K562 (cell line): Measurements from ENCODE around the gene SENP3. TPM values are rescaled to one million over a fixed set of nuclear protein-coding genes. Genes with fewer than 3 reads are reported as not detected.

Experiments used
- ARID4B ChIP-seq: sonication (generic); formaldehyde crosslinking; IDR thresholded peaks from 2 replicates; pipeline ENCODE4 v1.8.0; 2022; ENCODE audit warnings: mild to moderate bottlenecking, missing genetic modification reagents
- MECOM ChIP-seq: fragments of 250-450 bp; sonication (Bioruptor Pico); IDR thresholded peaks from 2 replicates; pipeline ENCODE4 v1.8.0; 2022; ENCODE audit warnings: inconsistent platforms
- PHTF2 ChIP-seq: fragments of 250-450 bp; sonication (Bioruptor Pico); IDR thresholded peaks from 2 replicates; pipeline ENCODE4 v1.5.0; 2021; ENCODE audit warnings: mild to moderate bottlenecking
- RAD21 ChIP-seq, 2 experiments: fragments of 250-450 bp in 1 of 2; fragments of 450-650 bp in 1 of 2; sonication (Bioruptor Pico) in 1 of 2; formaldehyde crosslinking in 1 of 2; IDR thresholded peaks in 1 of 2; conservative IDR thresholded peaks in 1 of 2; 2 replicates each; pipeline versions ENCODE4 v1.4.0 to v1.8.0; 2020 to 2022; ENCODE audit warnings: mild to moderate bottlenecking in 2 of 2, moderate library complexity in 1 of 2
- SRSF7 ChIP-seq: fragments of 200-400 bp; formaldehyde crosslinking; optimal IDR thresholded peaks from 2 replicates; pipeline ENCODE3; 2017; ENCODE audit warnings: mild to moderate bottlenecking, low read depth, low read length
- USF1 ChIP-seq: sonication (generic); formaldehyde crosslinking; IDR thresholded peaks from 2 replicates; pipeline ENCODE4 v1.9.0; 2022; ENCODE audit warnings: mild to moderate bottlenecking, missing genetic modification reagents
- ZNF324 ChIP-seq: fragments of 250-450 bp; sonication (Bioruptor Pico); IDR thresholded peaks from 2 replicates; pipeline ENCODE4 v1.4.0; 2020; ENCODE audit warnings: mild to moderate bottlenecking
- ZNF444 ChIP-seq: fragments of 250-450 bp; sonication (Bioruptor Pico); IDR thresholded peaks from 2 replicates; pipeline ENCODE4 v1.4.0; 2020; ENCODE audit warnings: mild to moderate bottlenecking, moderate library complexity
- polyA plus RNA-seq, 8 experiments: library from polyadenylated mRNA; depleted of rRNA in 4 of 8; stranded (reverse) in 5 of 8; unstranded in 3 of 8; fragments of >200 nt; fragmentation: Nextera tagmentation in 2 of 8; fragmentation: Illumina TruSeq in 1 of 8; extraction: Ambion mirVana in 2 of 8; extraction: Trizol in 1 of 8; gene quantifications; 2 replicates each; pipeline versions ENCODE4 v1.2.1 to v1.2.3, GENCODE V29; 2011 to 2014; ENCODE audit warnings: inconsistent platforms in 1 of 8, missing spikeins in 1 of 8
- total RNA-seq, 7 experiments: library from RNA; depleted of rRNA in 6 of 7; stranded (reverse); fragments of >200 nt in 6 of 7; fragmentation: Illumina TruSeq in 2 of 7; extraction: Trizol in 2 of 7; gene quantifications; 2 replicates each; pipeline versions ENCODE4 v1.2.1 to v1.2.3, GENCODE V29; 2011 to 2021; ENCODE audit warnings: low replicate concordance in 1 of 7
- TF ChIP-seq, protein P1 (sequence below), 2 experiments: fragments of 450-650 bp; IDR thresholded peaks; 2 replicates each; pipeline ENCODE4 v1.6.1; 2016

SENP3 gene
- total and polyA plus RNA-seq, 9 of the 15 experiments (the other 6 are each of a cell fraction or from before 2014, with no cell fraction given) = 0.63 to 102 (median 78.8) TPM

GRCh38 chr17:7561589-7562207 lies at the start of gene SENP3 (continued):
- TF ChIP-seq, protein P1, sequence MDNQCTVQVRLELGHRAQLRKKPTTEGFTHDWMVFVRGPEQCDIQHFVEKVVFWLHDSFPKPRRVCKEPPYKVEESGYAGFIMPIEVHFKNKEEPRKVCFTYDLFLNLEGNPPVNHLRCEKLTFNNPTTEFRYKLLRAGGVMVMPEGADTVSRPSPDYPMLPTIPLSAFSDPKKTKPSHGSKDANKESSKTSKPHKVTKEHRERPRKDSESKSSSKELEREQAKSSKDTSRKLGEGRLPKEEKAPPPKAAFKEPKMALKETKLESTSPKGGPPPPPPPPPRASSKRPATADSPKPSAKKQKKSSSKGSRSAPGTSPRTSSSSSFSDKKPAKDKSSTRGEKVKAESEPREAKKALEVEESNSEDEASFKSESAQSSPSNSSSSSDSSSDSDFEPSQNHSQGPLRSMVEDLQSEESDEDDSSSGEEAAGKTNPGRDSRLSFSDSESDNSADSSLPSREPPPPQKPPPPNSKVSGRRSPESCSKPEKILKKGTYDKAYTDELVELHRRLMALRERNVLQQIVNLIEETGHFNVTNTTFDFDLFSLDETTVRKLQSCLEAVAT (IDR thresholded peaks at IDR 0.05) = no peak
- no peak for TF ChIP-seq SRSF7
- no peak for TF ChIP-seq PHTF2 (CRISPR knock-in tag)
- TF ChIP-seq ARID4B = peak; percentile 66
- no peak for TF ChIP-seq MECOM (CRISPR knock-in tag)
- TF ChIP-seq USF1 = peak; percentile 16; the same call in 1 of the 2 replicates
- TF ChIP-seq ZNF444 (CRISPR knock-in tag) = no peak
- no peak for TF ChIP-seq RAD21 (CRISPR knock-in tag; conservative IDR thresholded peaks at IDR 0.05 in 1 of 2, IDR thresholded peaks at IDR 0.05 in 1 of 2)
- no peak for TF ChIP-seq ZNF324 (CRISPR knock-in tag)
